Esophagus squamous epithelium (tissue), 5 donors: ENCODE measurements around the gene NCKIPSD. TPM values are rescaled to one million over a fixed set of nuclear protein-coding genes. Genes with fewer than 3 reads are reported as not detected.
A peak's percentile ranks its signal among the peaks of the same experiment; 100 is the strongest.
"Not testable (repeated sequence)": the region's sequence is repeated elsewhere in the genome, so short reads cannot be mapped to it uniquely, and the experiment has no call there.

ENCODE experiments used
- DNase-seq: peaks from one replicate; lab custom pipeline; 2025; lab: John Stamatoyannopoulos, UW
- H3K27ac ChIP-seq, 4 donors: fragments of 200-600 bp; sonication (generic); one replicate each; pipeline ENCODE4 v1.5.1; 2016 to 2019; ENCODE audit warnings: mild to moderate bottlenecking in 1 of 4
- H3K27me3 ChIP-seq, 4 donors: fragments of 200-600 bp; sonication (generic); 1 replicate in 3 of 4; 2 replicates in 1 of 4; pipeline versions ENCODE4 v1.5.1 to v1.6.0; 2017 to 2021; ENCODE audit warnings: antibody characterized with exemption in 1 of 4
- H3K36me3 ChIP-seq, 3 donors: fragments of 200-600 bp; sonication (generic); one replicate each; pipeline ENCODE4 v1.5.1; 2016 to 2019
- H3K4me1 ChIP-seq, 3 donors: fragments of 200-600 bp; sonication (generic); one replicate each; pipeline ENCODE4 v1.5.1; 2017 to 2019
- H3K4me3 ChIP-seq, 4 donors: fragments of 200-600 bp; sonication (generic); 1 replicate in 3 of 4; 2 replicates in 1 of 4; pipeline ENCODE4 v1.5.1; 2016 to 2019; ENCODE audit warnings: mild to moderate bottlenecking in 2 of 4, moderate library complexity in 1 of 4
- H3K9me3 ChIP-seq, 3 donors: fragments of 200-600 bp; sonication (generic); one replicate each; pipeline ENCODE4 v1.5.1; 2016 to 2019
- POLR2A ChIP-seq, 4 donors: fragments of 450-650 bp; IDR thresholded peaks; one replicate each; pipeline ENCODE4 v1.6.1; 2017; ENCODE audit warnings: antibody characterized with exemption in 4 of 4, mild to moderate bottlenecking in 4 of 4, moderate library complexity in 3 of 4
- WGBS, 2 donors: methylation state at CpG; one replicate each; pipeline ENCODE4 v1.1.5; 2018; 5-methylcytosine and 5-hydroxymethylcytosine counted together
- intact Hi-C: fragments of 100-400 bp; cut with DNase I; formaldehyde crosslinking; loops from one replicate; pipeline ENCODE4 v1.15.0; 2022
- total RNA-seq, 4 donors: library from RNA; depleted of rRNA; stranded (reverse); fragments of >200 nt; gene quantifications; one replicate each; pipeline ENCODE4 v1.1.0, GENCODE V29; 2016
- TF ChIP-seq, protein P1 (sequence below), 6 experiments: fragments of 450-650 bp in 4 of 6; fragments of 200-600 bp in 2 of 6; sonication (generic) in 2 of 6; IDR thresholded peaks; one replicate each; pipeline ENCODE4 v1.5.1; 2016 to 2019; ENCODE audit warnings: antibody characterized with exemption in 6 of 6, mild to moderate bottlenecking in 4 of 6, moderate library complexity in 4 of 6
- donor health status: DM: yes; HTN: yes; CAD: no.

The NCKIPSD gene
- total RNA-seq, 4 donors from 2014 or later = 12.4 to 16.8 (median 15.0) TPM

DNA sequence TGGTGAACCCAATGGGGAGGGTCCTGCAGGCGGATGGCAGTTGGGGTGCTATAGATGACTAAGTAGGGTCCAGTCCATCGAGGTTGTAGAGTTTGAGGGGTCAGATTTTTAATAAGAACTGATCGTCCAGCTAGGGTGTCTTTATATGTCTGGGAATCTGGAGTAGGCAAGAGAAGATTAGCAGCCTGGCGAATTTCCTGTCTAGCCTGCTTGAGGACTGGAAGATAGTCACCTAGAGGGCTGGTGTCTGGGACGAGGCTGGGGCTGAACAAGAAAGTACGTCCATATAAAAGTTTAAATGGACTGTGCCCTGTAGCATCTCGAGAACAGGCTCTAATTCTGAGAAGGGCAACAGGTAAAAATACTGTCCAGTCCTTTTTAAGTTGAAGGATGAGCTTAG is 38.0 kb upstream of the NCKIPSD start:
- DNase-seq = no peak
- no peak overlapping the region for H3K4me3 ChIP-seq
- 81 to 87% methylated on average over 7 of the region's 7 CpGs for WGBS, 2 donors
- H3K9me3 ChIP-seq = no peaks in the 10 kb centered on the region
- no peaks in the 10 kb centered on the region for H3K27me3 ChIP-seq
- TF ChIP-seq POLR2A (IDR thresholded peaks at IDR 0.05) = no peak
- H3K27ac ChIP-seq = no peak overlapping the region
- H3K36me3 ChIP-seq = no peaks in the 10 kb centered on the region
- intact Hi-C loops = no loop called here
- H3K4me1 ChIP-seq = no peaks in the 10 kb centered on the region

DNA sequence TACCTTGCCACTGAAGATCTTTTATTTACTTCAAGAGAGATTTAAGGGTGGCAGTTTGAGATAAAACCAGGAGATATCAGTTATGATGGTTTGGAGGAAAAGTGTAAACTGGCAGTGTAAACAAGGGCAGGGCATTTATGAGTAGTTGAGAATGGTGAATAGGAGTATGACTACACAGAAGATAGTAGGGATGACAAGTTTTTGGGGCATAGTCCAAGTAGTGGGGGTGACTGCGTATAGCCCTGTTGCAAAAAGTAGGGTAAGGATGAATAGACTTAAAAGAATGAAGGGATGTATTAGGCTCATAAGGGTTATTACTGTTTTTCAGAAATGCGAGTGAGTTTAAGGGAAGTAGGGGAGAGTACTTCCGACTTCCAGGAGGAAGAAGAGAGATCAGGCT is 37.6 kb upstream of the NCKIPSD start:
- H3K27ac ChIP-seq, H3K27me3 ChIP-seq, DNase-seq, H3K4me3 ChIP-seq, H3K9me3 ChIP-seq, H3K4me1 ChIP-seq, intact Hi-C loops, H3K36me3 ChIP-seq: not testable (repeated sequence)
- 69 to 82% methylated on average over 3 of the region's 3 CpGs for WGBS, 2 donors

DNA sequence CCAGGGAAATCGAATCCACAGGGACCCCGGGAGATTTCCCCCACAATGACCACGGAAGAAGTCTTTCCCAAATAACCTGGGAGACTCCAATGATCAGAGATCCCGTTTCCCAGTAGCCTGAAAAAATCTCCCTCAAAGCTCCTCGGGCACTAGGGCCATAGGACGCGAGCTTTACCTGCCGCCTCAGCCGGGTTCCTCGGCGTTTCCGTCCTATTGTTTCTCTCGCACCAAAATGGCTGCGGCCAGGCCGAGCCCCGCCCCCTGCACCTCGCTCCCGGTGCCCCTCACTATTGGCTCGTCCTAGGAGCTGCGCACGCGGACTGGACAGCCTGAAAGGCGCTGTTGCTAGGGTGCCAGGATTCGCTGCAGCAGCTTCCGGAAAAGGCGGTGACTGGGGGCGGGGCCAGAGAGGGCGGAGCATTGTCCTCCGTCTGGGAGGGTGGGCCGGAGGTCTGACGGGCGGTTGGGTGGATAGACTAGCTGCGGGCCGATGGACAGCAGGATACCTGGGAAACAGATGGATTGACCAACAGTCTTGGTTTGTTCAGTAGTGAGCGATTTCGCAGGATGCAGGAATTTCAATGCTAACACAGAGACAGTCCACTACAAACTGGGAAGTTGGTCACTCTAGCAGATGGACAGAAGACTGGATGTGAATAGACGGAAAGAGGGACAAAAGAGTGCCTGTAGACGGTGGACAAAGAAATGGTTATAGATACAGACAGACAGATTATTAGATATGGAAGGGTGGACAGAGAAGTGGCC is 31.4 kb upstream of the NCKIPSD start, which contains the start of gene IP6K2:
Gene IP6K2 (minus strand): TSS at position 240 of the 765 bp plus-strand sequence. CDS start 21,930 bp downstream, outside the sequence.
- peak within 1 kb of the TSS; percentile 76 to 93 (median 84) for H3K4me3 ChIP-seq
- 2 to 5% methylated on average over 16 to 18 of the region's 38 CpGs for WGBS, 2 donors
- intact Hi-C loops = no loop called here
- peaks cover 0 to 45% (median 29%) of the 10 kb centered on the region in 3 donors for H3K4me1 ChIP-seq
- no peaks in the 10 kb centered on the region for H3K27me3 ChIP-seq
- peak within 1 kb of the TSS; percentile 83 to 96 (median 94) for H3K27ac ChIP-seq
- peaks cover 0 to 22% (median 3%) of the 10 kb centered on the region in 3 donors for H3K36me3 ChIP-seq
- TF ChIP-seq POLR2A (IDR thresholded peaks at IDR 0.05) = peak in 3 of 4 donors; percentile 72 to 94 (median 79)
- TF ChIP-seq, protein P1, sequence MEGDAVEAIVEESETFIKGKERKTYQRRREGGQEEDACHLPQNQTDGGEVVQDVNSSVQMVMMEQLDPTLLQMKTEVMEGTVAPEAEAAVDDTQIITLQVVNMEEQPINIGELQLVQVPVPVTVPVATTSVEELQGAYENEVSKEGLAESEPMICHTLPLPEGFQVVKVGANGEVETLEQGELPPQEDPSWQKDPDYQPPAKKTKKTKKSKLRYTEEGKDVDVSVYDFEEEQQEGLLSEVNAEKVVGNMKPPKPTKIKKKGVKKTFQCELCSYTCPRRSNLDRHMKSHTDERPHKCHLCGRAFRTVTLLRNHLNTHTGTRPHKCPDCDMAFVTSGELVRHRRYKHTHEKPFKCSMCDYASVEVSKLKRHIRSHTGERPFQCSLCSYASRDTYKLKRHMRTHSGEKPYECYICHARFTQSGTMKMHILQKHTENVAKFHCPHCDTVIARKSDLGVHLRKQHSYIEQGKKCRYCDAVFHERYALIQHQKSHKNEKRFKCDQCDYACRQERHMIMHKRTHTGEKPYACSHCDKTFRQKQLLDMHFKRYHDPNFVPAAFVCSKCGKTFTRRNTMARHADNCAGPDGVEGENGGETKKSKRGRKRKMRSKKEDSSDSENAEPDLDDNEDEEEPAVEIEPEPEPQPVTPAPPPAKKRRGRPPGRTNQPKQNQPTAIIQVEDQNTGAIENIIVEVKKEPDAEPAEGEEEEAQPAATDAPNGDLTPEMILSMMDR (IDR thresholded peaks at IDR 0.05) = peak in 1 of 6 experiments; percentile 18
- no peaks in the 10 kb centered on the region for H3K9me3 ChIP-seq
- peak; percentile 86 for DNase-seq

DNA sequence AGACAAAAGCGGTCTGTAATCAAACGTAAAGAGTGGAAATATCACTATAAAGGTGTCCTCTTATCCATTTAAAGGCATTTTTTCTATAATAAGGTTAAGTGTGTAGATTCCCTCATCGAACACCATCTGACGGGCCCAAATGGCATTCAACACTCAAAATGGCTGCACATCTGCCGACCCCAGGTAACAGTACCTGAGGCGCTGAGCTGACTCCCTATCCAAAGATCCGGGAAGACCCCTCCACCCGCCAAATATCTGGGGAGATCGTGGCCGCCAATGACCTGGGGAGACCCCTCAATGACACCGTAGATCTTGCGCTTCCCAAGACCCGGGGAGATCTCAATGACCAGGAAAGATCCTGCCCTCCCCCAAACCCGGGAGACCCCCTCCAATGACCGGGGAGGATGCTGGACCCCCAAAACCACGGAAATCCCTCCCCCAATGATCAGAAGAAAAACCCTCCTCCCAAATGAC is 30.8 kb upstream of the NCKIPSD start:
- WGBS, 2 donors = 0% methylated on average over 8 to 11 of the region's 16 CpGs
- H3K36me3 ChIP-seq = peaks cover 0 to 28% (median 3%) of the 10 kb centered on the region in 3 donors

DNA sequence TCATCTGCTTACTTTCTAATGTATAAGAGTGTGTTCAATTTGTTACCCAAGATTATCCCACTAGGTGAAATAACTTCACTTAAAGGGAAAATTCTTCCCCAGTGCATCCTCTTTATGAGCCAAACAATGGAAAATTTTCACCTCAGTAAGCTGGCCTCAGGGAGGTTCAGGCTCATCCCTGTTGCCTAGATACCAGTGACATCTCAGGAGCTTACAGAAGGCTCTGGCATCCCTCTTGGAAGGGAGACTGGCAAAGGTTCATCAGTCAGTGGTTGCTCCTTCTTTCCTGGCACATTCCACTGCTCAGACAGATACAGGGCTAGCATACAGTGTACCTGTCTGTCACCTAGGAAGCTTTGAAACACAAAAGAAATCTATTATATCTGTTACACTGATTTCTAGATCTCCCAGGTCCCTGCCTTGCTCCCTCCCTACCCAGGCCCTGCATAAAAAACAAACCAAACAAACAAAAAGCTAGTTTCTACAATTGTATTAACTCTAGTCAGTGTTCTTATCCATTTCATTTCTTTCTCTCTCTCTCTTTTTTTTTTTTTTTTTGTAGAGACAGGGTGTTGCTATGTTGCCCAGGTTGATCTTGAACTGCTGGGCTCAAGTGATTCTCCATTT is 29.6 kb upstream of the NCKIPSD start:
- peak overlapping the region in 2 of 4 donors; percentile 76 to 83 for H3K4me3 ChIP-seq
- intact Hi-C loops = no loop called here

More for the DNA sequence above, 30.8 kb upstream of the NCKIPSD start:
- TF ChIP-seq POLR2A (IDR thresholded peaks at IDR 0.05) = no peak
- TF ChIP-seq, protein P1 (IDR thresholded peaks at IDR 0.05) = no peak
- Histone ChIP-seq H3K27ac (peak overlapping the region; percentile 83 to 96 (median 94)), H3K4me3 (peak overlapping the region; percentile 76 to 93 (median 84)), H3K9me3 (no peaks in the 10 kb centered on the region), H3K27me3 (no peaks in the 10 kb centered on the region), H3K4me1 (peaks cover 0 to 51% (median 33%) of the 10 kb centered on the region in 3 donors)
- intact Hi-C loops = no loop called here
- DNase-seq = no peak

More for the DNA sequence above, 29.6 kb upstream of the NCKIPSD start:
- Histone ChIP-seq H3K27me3 (no peaks in the 10 kb centered on the region), H3K27ac (peak overlapping the region in 3 of 4 donors; percentile 45 to 96 (median 92)), H3K4me1 (peaks cover 0 to 63% (median 37%) of the 10 kb centered on the region in 3 donors), H3K36me3 (peaks cover 0 to 41% (median 4%) of the 10 kb centered on the region in 3 donors), H3K9me3 (no peaks in the 10 kb centered on the region)
- no peak for TF ChIP-seq POLR2A (IDR thresholded peaks at IDR 0.05)
- TF ChIP-seq, protein P1 (IDR thresholded peaks at IDR 0.05) = no peak
- no peak for DNase-seq
